ENCODE data around the gene C18orf54. TPM values are rescaled to one million over a fixed set of nuclear protein-coding genes. Genes with fewer than 3 reads are reported as not detected.

C18orf54 gene
- total and polyA plus RNA-seq, 9 of the 15 experiments (the other 6 are each of a cell fraction or from before 2014, with no cell fraction given) = 3.0 to 8.7 (median 4.3) TPM

DNA sequence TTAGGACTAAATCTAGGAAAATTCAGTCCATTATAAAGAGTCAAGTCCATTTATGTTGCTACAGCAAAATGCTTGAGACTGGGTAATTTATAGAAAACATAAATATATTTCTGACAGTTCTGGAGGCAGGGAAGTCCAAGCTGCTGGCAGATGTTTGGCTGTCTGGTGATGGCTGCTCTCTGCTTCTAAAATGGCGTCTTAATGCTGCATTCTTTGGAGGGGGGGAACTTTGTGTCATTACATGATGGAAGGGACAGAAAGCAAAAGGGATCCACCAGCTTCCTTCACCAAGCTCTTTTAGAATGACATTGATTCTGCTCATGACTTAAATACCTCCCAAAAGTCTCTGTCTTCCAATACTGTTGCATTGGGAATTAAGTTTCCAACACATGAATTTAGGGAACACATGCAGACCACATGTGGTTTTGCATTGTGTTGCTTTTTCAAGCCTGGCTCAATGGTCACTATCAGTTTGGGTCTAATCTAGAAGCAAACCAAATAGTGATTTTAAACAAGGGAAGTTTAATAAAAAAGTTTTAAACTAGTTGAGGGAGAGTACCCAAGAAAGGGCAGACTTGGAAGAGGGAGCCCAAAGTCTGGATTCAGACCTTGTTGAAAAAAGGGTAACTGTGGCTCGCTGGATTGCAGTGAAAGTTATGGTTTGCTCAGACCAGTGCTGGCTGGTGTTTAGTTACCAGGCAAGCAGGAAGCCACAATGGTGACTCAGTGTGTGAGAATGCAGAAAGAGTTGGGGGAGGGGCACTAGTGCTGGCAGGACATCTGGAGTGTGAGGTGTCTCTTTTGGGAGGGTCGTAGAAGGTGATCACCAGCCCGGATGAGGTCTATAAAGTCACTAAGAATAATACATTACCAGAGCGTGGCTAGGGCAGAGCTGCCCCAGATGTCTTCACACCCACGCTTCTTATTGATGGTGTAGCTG lies 30.8 kb downstream of the C18orf54 start (continued):
- TF ChIP-seq, protein P1, sequence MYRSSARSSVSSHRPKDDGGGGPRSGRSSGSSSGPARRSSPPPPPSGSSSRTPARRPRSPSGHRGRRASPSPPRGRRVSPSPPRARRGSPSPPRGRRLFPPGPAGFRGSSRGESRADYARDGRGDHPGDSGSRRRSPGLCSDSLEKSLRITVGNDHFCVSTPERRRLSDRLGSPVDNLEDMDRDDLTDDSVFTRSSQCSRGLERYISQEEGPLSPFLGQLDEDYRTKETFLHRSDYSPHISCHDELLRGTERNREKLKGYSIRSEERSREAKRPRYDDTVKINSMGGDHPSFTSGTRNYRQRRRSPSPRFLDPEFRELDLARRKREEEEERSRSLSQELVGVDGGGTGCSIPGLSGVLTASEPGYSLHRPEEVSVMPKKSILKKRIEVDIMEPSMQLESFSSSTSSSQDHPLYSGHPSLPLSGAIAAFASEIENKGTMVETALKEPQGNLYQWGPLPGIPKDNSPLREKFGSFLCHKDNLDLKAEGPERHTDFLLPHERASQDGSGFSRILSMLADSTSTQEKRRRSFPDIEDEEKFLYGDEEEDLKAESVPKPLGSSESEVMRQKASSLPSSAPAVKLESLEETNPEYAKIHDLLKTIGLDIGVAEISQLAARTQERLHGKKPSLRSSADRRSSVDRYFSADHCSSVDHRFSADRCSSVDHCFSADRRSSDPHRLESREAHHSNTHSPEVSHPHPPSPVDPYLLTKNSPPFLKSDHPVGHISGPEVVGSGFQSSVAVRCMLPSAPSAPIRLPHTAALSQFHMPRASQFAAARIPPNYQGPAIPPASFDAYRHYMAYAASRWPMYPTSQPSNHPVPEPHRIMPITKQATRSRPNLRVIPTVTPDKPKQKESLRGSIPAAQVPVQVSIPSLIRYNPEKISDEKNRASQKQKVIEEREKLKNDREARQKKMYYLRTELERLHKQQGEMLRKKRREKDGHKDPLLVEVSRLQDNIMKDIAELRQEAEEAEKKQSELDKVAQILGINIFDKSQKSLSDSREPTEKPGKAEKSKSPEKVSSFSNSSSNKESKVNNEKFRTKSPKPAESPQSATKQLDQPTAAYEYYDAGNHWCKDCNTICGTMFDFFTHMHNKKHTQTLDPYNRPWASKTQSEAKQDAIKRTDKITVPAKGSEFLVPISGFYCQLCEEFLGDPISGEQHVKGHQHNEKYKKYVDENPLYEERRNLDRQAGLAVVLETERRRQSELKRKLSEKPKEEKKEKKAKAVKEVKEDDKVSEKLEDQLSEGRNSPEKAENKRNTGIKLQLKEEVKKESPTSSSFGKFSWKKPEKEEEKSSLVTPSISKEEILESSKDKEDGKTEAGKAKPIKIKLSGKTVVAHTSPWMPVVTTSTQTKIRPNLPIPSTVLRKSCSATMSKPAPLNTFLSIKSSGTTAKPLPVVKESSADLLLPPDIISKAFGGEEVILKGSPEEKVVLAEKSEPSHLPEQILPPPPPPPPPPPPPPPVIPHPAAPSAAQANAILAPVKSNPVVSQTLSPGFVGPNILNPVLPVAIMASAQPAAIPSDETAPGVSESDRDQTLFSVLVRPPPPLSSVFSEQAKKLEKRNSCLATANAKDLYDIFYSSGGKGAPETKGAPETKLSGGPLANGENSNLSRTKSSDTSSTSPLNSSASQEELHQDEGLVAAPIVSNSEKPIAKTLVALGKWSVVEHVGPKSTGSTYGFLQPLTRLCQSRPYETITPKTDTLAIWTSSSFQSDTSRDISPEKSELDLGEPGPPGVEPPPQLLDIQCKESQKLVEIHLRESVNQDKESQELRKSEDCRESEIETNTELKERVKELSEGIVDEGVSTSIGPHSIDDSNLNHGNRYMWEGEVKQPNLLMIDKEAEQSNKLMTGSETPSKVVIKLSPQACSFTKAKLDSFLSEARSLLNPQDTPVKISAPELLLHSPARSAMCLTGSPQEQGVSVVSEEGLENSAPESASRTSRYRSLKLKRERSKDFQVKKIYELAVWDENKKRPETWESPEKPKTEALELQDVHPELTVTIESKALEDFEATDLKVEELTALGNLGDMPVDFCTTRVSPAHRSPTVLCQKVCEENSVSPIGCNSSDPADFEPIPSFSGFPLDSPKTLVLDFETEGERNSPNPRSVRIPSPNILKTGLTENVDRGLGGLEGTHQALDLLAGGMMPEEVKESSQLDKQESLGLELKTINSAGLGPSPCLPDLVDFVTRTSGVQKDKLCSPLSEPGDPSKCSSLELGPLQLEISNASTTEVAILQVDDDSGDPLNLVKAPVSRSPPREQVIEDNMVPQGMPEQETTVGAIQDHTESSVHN (IDR thresholded peaks at IDR 0.05; ENCODE audit: borderline replicate concordance in 1 of 2, low read depth in 1 of 2) = no peak
- TF ChIP-seq ARID1B (IDR thresholded peaks at IDR 0.05) (peak; percentile 76), RFX1 (IDR thresholded peaks at IDR 0.05) (no peak; the same call in 1 of the 2 replicates), MXI1 (IDR thresholded peaks at IDR 0.05; ENCODE audit: low read depth, low read length) (no peak), MAFG (tag; conservative IDR thresholded peaks at IDR 0.05) (0 out of 2 replicates have a peak, but pooled peaks have one; percentile 25), ZNF217 (CRISPR knock-in tag; IDR thresholded peaks at IDR 0.05) (no peak), POLR2AphosphoS5 (IDR thresholded peaks at IDR 0.05; ENCODE audit: control insufficient read depth, insufficient read depth, low read depth, low read length) (peak; percentile 47; the same call in 1 of the 2 replicates)
- TF ChIP-seq, protein P2, sequence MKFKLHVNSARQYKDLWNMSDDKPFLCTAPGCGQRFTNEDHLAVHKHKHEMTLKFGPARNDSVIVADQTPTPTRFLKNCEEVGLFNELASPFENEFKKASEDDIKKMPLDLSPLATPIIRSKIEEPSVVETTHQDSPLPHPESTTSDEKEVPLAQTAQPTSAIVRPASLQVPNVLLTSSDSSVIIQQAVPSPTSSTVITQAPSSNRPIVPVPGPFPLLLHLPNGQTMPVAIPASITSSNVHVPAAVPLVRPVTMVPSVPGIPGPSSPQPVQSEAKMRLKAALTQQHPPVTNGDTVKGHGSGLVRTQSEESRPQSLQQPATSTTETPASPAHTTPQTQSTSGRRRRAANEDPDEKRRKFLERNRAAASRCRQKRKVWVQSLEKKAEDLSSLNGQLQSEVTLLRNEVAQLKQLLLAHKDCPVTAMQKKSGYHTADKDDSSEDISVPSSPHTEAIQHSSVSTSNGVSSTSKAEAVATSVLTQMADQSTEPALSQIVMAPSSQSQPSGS (CRISPR knock-in tag; IDR thresholded peaks at IDR 0.05) = no peak
- TF ChIP-seq, protein P3, sequence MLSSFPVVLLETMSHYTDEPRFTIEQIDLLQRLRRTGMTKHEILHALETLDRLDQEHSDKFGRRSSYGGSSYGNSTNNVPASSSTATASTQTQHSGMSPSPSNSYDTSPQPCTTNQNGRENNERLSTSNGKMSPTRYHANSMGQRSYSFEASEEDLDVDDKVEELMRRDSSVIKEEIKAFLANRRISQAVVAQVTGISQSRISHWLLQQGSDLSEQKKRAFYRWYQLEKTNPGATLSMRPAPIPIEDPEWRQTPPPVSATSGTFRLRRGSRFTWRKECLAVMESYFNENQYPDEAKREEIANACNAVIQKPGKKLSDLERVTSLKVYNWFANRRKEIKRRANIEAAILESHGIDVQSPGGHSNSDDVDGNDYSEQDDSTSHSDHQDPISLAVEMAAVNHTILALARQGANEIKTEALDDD (IDR thresholded peaks at IDR 0.05) = peak; percentile 95
- TF ChIP-seq, protein P4, sequence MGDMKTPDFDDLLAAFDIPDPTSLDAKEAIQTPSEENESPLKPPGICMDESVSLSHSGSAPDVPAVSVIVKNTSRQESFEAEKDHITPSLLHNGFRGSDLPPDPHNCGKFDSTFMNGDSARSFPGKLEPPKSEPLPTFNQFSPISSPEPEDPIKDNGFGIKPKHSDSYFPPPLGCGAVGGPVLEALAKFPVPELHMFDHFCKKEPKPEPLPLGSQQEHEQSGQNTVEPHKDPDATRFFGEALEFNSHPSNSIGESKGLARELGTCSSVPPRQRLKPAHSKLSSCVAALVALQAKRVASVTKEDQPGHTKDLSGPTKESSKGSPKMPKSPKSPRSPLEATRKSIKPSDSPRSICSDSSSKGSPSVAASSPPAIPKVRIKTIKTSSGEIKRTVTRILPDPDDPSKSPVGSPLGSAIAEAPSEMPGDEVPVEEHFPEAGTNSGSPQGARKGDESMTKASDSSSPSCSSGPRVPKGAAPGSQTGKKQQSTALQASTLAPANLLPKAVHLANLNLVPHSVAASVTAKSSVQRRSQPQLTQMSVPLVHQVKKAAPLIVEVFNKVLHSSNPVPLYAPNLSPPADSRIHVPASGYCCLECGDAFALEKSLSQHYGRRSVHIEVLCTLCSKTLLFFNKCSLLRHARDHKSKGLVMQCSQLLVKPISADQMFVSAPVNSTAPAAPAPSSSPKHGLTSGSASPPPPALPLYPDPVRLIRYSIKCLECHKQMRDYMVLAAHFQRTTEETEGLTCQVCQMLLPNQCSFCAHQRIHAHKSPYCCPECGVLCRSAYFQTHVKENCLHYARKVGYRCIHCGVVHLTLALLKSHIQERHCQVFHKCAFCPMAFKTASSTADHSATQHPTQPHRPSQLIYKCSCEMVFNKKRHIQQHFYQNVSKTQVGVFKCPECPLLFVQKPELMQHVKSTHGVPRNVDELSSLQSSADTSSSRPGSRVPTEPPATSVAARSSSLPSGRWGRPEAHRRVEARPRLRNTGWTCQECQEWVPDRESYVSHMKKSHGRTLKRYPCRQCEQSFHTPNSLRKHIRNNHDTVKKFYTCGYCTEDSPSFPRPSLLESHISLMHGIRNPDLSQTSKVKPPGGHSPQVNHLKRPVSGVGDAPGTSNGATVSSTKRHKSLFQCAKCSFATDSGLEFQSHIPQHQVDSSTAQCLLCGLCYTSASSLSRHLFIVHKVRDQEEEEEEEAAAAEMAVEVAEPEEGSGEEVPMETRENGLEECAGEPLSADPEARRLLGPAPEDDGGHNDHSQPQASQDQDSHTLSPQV (IDR thresholded peaks at IDR 0.05) = peak; percentile 61; the same call in 1 of the 2 replicates

All from K562 (cell line).